ENCODE measurements around the gene OSBPL3.

DNA sequence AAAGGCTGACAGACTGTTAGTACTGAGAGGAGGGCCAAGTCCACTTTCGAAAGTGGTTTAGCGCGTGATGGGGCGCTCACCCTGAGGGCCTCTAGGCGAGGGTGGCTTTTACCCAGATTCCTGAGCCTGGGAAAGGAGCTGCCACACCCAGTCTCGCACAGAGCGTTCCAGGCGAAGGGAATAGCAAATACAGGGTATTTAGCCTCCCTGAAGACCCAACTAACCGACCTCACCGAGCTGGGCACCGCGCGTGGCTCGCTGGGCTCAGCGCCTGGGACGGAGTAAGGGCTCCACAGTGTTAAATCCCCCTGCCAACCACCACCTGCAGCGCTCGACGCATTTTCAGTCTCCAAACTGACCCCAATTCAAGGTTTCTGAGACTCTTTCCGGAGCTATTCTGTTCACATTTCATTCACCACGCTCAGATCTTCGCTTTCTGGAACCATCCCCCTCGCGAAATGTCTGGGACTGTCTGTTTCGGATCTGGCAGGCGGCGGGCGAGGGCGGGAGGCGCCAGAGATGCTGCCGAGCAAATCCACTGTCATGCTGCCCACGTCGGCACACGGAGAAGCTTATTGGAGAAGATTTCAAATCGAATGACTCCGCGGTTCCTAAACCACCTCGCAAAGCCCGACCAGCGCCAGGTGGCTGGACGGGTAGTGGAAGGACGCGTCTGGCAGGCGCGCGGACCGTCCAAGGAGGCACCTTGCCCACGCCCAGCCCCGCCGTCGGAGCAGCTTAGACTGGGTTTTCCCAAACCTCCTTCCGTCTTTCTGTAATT is 1.4 kb upstream of the OSBPL3 start:
- TF ChIP-seq, protein P1, sequence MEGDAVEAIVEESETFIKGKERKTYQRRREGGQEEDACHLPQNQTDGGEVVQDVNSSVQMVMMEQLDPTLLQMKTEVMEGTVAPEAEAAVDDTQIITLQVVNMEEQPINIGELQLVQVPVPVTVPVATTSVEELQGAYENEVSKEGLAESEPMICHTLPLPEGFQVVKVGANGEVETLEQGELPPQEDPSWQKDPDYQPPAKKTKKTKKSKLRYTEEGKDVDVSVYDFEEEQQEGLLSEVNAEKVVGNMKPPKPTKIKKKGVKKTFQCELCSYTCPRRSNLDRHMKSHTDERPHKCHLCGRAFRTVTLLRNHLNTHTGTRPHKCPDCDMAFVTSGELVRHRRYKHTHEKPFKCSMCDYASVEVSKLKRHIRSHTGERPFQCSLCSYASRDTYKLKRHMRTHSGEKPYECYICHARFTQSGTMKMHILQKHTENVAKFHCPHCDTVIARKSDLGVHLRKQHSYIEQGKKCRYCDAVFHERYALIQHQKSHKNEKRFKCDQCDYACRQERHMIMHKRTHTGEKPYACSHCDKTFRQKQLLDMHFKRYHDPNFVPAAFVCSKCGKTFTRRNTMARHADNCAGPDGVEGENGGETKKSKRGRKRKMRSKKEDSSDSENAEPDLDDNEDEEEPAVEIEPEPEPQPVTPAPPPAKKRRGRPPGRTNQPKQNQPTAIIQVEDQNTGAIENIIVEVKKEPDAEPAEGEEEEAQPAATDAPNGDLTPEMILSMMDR (IDR thresholded peaks at IDR 0.05): no peak
- TF ChIP-seq POLR2A (IDR thresholded peaks at IDR 0.05): no peak
